Right renal cortex interstitium (tissue), 3 donors: Measurements from ENCODE around the gene FBXL5. TPM values are rescaled to one million over a fixed set of nuclear protein-coding genes. Genes with fewer than 3 reads are reported as not detected.
"Not testable (repeated sequence)": the region's sequence is repeated elsewhere in the genome, so short reads cannot be mapped to it uniquely, and the experiment has no call there.

Experiments
- DNase-seq, 3 donors: peaks; one replicate each; pipeline ENCODE4 v3.0.0-alpha.2; 2013; ENCODE audit warnings: low read depth in 3 of 3, low spot score in 2 of 3
- polyA plus RNA-seq, 3 donors: library from polyadenylated mRNA; unstranded; fragments of 120-200 nt; gene quantifications; one replicate each; pipeline ENCODE4 v1.2.1, GENCODE V29; 2013; ENCODE audit not compliant: insufficient read length in 3 of 3

Gene FBXL5
- polyA plus RNA-seq, 3 donors = 136 to 147 (median 140) TPM

DNA sequence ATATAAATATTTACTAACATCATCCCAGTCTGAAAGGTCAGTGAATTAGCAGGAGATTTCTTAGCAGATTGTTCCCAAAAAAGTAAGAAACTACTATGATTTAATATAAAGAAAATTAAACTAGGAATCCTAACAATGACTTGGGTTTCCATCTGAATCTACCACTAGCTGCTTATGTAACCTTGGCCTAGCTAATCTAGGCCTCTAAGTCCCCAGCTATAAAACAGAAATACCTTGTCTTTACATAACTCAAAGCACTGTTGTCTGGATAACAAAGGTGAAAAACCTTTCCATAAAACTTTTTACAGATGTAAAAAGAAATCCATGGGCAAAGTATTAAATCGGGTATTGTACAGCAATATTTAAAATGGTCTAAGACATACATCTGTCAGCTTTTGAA, 3.0 kb downstream of the FBXL5 start:
- DNase-seq = no peak

DNA sequence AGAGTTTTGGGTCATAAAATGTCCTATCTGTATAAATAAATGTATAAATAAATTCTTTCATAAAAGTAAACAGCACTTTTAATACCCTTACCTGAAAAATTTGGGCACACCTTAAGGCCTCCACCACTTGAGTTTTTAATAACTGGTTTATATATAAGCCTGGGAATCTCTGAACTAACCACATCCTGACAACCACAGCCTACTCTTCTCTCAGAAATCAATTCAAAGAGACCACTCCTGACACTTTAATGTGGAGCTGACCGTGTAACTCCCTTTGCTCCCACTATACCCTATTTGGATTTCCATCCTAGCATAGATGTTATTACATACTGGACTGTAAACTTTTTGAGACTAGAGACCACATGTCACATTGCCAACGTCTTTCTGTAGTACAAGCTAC, 3.5 kb downstream of the FBXL5 start:
- no peak for DNase-seq

DNA sequence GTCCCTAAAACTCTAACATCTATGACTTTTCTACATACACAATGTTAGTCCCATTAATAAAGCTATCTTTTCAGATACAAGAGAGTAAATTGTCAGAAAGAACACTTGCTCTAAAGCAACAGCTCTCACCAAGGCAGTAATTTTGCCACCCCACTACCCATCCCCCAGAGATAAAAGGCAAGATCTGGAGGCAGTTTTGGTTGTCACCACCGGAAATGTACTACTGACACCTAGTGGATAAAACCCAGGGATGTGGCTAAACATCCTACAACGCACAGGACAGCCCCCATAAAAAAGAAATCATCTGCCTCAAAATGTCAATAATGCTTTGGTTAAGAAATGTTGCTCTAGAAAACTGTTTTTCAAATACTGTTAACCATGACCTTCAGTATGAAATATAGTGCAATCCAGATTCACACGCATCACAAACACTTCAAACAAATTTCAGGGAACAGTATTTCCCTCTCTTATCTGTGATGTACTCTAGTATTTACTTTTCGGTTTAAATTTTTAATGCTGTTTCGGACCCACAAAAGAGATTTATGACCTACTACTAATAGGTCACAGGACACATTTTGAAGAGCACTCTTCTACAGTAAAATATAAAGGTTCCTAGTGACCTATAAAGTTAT, 5.1 kb downstream of the FBXL5 start:
- peak in 1 of 3 donors; percentile 19 for DNase-seq

DNA sequence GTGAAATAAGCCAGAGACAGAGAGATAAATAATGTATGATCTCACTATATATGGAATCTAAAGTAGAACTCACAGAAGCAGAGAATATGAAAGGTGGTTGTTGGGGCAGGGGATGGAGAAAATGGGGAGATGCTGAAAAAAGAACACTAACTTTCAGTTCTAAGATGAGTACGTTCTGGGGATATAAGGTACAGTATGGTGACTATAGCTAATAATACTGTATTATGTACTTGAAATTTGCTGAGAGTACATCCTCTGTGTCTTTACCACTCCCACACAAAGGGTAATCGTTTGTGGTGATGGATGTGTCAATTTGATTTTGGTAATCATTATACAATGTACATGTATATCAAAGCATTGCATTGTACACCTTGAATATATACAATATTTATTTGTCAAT, 6.6 kb downstream of the FBXL5 start:
- DNase-seq = no peak

- DNase-seq = no peak
Measured at GRCh38 chr4:15638418-15638817, 16.7 kb downstream of the FBXL5 start.

DNA sequence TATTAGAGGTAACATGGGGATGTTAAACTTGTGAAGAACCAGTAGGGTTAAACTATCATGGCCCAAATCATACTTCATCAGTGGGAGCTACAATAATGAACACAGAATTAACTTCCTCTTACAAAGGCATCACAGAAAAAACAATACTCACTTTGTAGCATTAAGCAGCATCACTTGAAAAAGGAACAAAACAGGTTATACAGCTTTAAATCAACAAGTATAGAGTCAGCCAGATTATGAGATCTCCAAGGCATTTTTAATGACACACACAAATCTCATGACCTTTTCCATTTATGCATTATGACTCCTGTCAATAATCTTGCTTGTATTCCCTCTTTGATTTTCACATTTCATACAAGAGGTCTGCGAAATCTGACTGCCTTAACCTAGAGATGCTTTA, 18.3 kb downstream of the FBXL5 start:
- DNase-seq = no peak

- DNase-seq = not testable (repeated sequence)
Measured at GRCh38 chr4:15617407-15617806, 37.8 kb downstream of the FBXL5 start.

DNA sequence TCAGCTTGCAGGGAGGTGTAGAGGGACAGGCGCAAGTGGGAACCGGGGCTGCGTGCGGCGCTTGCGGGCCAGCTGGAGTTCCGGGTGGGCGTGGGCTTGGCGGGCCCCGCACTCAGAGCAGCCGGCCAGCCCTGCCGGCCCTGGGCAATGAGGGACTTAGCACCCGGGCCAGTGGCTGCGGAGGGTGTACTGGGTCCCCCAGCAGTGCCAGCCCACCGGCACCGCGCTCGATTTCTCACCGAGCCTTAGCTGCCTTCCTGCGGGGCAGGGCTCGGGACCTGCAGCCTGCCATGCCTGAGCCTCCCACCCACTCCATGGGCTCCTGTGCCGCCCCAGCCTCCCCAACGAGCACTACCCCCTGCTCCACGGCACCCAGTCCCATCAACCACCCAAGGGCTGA, 40.3 kb downstream of the FBXL5 start:
- DNase-seq = not testable (repeated sequence)

GRCh38 chr4:15612136-15612535, 43.0 kb downstream of the FBXL5 start:
- DNase-seq = no peak

DNA sequence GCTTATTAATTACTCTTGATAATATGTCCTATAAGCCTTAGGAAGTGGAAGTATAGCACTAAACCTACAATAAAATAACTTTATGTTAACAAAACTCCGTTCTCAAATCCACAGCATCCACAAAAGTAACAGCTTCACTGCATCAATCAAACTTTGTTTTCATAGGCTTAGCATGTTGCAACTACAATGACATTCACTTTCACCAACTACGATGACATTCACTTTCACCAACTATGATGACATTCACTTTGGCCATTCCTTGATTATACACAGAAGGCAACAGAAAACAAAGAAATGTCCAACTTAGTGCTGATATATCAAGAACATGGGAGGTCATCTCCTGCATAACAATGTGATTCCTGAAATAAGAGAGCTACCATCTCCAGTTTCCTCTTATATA, 44.3 kb downstream of the FBXL5 start:
- DNase-seq = no peak

GRCh38 chr4:15605537-15605936, 49.6 kb downstream of the FBXL5 start:
- DNase-seq = no peak

GRCh38 chr4:15601862-15602261, 53.3 kb downstream of the FBXL5 start:
- no peak for DNase-seq

DNA sequence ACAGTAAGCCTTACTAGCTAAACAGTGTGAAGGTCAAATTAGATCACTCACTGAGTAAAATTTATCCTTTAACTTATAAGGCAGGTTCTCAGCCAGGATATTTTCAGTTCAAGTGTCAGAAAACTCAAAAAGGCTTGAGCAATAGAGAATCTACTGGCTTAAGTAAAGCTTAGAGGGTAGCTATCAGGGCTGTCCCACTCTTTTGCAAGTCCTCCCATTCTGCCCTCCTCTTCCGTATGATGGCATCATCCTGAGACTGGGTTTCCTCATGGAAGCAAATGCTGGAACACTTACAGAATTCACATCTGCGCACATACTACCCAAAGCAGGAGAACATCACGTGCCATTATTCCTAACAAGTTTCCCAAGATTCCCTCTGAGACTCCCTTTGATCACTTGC, 55.0 kb downstream of the FBXL5 start:
- no peak for DNase-seq

DNA sequence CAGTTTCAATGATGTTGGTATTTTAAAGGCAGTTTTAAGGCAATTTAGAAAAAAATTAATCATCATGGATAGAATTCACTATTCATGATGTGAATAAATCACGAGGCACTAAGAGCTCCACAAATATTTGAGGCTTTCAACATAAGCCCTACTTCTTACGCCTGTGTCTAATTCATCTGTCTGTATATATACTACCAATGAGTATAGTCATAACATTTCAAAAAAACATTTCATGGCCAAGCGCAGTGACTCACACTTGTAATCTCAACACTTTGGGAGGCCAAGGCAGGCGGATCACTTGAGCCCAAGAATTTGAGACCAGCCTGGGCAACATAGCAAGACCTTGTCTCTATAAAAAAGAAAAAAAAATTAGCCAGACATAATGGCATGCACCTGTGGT, 56.5 kb downstream of the FBXL5 start:
- DNase-seq = no peak

GRCh38 chr4:15592799-15593198, 62.4 kb downstream of the FBXL5 start:
- no peak for DNase-seq

- no peak for DNase-seq
Measured at GRCh38 chr4:15587649-15588048, 67.5 kb downstream of the FBXL5 start.

DNA sequence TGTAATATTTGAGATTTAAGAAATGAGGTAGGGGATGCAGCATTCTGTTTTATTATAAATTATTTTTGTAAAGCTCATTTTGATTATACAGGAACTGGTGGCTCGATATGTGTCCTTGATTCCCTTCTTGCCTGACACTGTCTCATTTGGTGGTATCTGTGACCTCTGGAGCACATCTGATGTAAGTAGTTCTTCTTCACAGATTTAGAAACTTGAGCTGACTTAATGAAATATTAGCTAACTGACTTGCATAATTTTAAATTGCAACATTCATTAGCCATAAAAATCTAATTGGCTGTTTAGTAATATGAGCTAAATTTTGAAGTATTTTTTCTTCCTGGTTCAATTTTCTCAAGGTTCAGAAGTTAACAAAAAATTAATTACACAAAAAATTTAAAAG, 69.1 kb downstream of the FBXL5 start:
- DNase-seq = no peak

DNA sequence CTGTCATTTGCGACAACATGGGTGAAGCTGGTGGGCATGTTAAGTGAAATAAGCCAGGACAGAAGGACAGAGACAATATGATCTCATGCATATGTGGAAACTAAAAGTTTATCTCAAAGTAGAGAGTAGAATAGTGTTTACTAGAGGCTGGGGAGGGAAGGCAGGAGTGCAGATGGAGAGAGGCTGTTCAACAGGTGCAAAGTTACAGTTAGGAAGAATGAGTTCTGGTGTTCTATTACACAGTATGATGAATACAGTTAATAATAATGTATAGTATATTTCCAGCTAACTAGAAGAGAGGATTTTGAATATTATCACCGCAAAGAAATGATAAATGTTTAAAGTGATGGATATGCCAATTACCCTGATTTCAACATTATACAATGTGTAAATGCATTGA, 69.8 kb downstream of the FBXL5 start:
- DNase-seq = no peak

DNA sequence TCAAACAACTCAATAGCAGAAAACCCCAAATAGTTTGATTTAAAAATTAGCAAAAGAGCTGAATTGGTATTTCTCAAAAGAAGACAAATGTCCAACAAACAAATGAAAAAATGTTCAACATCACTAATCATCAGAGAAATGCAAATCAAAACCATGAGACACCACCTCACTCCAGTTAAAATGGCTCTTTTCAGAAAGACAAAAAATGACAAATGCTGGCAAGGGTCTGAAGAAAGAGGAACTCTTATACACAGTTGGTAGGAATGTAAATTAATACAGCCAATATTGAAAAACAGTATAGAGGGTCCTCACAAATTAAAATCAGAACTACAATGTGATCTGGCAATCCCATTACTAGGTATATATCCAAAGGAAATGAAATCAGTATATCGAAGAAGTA, 70.4 kb downstream of the FBXL5 start:
- DNase-seq = no peak

DNA sequence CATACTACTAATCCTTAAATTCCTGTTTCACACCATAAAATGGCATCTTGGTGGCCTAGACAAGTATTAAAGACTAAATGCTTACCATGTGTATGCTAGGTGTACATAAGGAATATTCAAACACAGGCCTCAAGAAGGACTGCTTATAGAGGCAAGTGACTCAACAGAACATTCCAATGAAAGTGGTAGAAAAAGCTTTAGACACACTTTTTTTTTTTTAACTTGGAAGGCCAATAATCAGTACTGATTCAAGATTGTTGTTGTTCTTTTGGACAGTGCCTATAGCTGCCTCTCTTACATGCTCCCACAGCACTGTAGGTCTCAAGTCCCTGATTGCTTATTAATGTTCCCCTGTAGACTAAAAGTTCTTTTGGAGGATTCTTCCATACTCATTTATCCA, 77.6 kb downstream of the FBXL5 start:
- no peak for DNase-seq

- DNase-seq = no peak
Measured at GRCh38 chr4:15575966-15576365, 79.2 kb downstream of the FBXL5 start.

DNA sequence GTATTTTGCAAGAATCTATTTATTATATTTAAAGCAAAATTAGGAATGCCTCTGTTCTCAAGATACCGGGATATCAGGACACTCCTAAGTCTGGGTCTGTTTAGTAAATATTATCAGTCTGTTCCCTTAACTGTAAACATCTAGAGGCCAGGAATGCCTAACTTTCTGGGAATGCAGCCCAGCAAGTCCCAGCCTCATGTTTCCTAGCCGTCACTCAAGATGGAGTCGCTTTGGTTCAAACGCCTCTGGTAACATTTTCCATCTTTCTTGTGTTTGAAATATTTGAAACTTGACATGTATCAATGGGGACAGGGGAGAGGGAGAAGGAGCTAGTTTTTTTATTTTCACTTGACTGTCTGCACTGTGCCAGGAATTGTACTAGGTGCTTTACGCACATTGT, 85.4 kb downstream of the FBXL5 start:
- no peak for DNase-seq

DNA sequence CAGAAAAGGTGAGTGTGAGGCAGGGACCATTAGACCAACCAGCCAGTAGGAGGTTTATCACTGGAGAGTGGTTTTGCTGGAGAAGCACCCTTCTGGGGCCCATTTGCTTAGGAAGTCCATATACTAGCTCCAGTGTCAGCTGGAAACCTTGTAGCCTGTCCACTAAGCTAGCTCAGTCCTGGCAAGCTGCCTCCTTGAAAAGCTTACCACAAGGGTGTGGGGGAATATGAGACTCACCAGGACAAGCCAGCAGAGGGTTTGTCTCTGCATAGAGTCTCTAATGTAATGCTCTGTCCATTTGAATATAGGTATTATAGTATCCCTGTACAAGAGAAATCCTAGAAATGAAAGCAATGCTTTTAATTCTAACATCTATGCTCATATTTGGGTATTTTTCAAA, 86.3 kb downstream of the FBXL5 start:
- no peak for DNase-seq
